Activated naive CD8-positive, alpha-beta T cell treated with anti-CD3 and anti-CD28 coated beads, Interleukin-2, amount 50 U/mL, for 24 hours (primary cell): Measurements from ENCODE around the gene HS2ST1.

Experiments
- ATAC-seq: fragments of 150-1000 bp; cut with Tn5 transposase; one replicate; pipeline ENCODE4 v1.10.0; 2021
- DNase-seq: peaks from one replicate; pipeline ENCODE4 v3.0.0; 2021
- H3K27ac Mint-ChIP-seq: one replicate; pipeline ENCODE4 v1.8.0; 2021; ENCODE audit warnings: mild to moderate bottlenecking, mixed read lengths
- H3K27me3 Mint-ChIP-seq: one replicate; pipeline ENCODE4 v1.8.0; 2021; ENCODE audit warnings: mixed read lengths
- H3K36me3 Mint-ChIP-seq: one replicate; pipeline ENCODE4 v1.8.0; 2021; ENCODE audit warnings: low read depth, mixed read lengths
- H3K4me1 Mint-ChIP-seq: one replicate; pipeline ENCODE4 v1.8.0; 2021; ENCODE audit warnings: mixed read lengths
- H3K4me3 Mint-ChIP-seq: one replicate; pipeline ENCODE4 v1.8.0; 2021; ENCODE audit warnings: mild to moderate bottlenecking, moderate library complexity, mixed read lengths
- H3K9me3 Mint-ChIP-seq: one replicate; pipeline ENCODE4 v1.8.0; 2021; ENCODE audit warnings: mixed read lengths

The HS2ST1 gene

DNA sequence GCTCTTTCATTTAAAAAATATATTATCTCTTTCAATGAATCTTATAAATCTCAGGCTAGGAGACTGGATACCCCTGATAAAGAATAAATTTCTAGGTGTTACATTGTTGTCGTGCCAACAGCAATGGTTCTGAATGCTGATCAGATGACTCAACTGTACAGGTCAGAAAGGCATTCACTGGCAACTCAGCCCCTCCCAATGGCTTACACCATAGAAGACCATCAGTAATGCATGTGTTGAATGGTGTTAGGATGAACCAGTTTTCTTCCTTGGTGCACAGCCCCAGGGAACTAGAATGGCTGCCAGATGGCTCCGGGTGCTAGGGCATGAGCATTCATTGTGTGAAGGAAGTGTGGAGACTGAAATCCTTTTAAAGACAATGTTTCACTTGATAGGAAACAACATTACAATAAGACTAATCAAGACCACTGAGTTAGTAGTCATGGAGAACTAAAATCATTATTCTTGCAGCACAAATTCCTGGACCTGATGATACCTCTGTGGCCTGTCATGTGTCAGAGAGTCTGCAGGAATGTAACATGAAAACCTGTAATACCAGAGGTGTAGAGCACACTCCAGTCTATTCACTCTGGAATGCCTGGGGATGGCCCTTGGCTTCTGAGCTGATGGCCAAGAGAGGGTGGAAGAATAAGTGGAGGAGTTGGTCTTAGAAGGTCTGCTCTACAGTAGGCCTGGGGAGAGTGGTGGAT lies 226.6 kb downstream of the HS2ST1 start:
- H3K9me3 Mint-ChIP-seq: no peaks in the 10 kb centered on the region
- no peak for ATAC-seq
- no peaks in the 10 kb centered on the region for H3K36me3 Mint-ChIP-seq
- peaks cover 12% of the 10 kb centered on the region for H3K27me3 Mint-ChIP-seq
- DNase-seq: no peak
- H3K4me3 Mint-ChIP-seq: no peak overlapping the region
- H3K27ac Mint-ChIP-seq: no peak overlapping the region
- H3K4me1 Mint-ChIP-seq: no peaks in the 10 kb centered on the region

DNA sequence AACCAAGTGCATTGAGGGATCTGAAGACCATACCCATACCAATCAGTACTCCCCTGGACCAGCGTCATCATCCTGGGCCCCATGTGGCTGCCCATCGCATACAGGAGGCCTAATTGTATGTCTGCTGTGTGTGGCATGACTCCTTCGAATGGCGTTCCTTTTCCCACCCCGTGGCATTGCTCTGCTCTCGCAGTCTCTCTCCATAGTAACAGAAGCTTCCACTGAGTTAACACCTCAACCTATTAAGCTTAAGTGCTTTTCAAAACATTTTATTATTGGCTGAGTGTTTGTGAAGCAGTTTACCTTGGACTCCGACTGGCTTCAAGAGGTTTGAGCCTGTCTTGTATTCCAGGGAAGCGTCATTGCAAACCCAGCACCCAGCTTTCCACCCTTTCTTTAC lies 227.1 kb downstream of the HS2ST1 start:
- no peak overlapping the region for H3K4me3 Mint-ChIP-seq
- H3K9me3 Mint-ChIP-seq: no peaks in the 10 kb centered on the region
- H3K27me3 Mint-ChIP-seq: peaks cover 13% of the 10 kb centered on the region
- H3K27ac Mint-ChIP-seq: no peak overlapping the region
- H3K36me3 Mint-ChIP-seq: no peaks in the 10 kb centered on the region
- DNase-seq (no peak), ATAC-seq (no peak)
- H3K4me1 Mint-ChIP-seq: no peaks in the 10 kb centered on the region

DNA sequence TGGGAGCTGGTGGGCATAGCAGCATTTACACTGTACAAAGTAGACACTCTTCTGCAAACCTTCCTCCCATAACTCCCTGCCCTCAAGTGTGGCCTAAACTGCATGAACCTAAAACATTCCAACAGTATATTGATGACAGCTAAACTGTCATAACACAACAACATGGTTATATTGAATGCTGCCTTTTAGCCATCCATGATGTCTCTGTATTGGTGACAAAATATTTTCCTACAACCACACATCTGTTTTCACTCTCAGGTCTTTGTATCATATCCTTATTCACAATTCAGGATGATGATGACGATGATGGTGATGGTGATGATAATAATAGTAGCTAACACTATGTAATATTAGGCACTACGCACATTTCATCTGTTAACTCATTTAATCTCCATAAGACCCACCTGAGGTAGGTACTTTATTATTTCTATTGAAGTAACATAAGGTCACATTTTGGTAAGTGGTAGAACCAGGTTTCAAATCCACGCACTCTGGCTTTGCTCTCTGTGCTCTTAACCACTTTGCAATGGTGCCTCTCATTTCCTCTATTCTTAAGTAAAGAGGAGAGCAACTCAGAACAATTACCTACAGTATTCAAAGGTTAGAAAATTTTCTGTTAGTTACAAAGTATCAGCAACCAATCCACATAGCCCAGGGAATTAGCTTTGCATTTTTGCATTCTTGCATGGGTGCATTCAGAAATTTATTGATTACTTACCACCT lies 229.1 kb downstream of the HS2ST1 start:
- peak; percentile 28 for ATAC-seq
- no peaks in the 10 kb centered on the region for H3K4me1 Mint-ChIP-seq
- no peak overlapping the region for H3K27ac Mint-ChIP-seq
- no peak for DNase-seq
- peaks cover 21% of the 10 kb centered on the region for H3K27me3 Mint-ChIP-seq
- H3K36me3 Mint-ChIP-seq: no peaks in the 10 kb centered on the region
- H3K9me3 Mint-ChIP-seq: no peaks in the 10 kb centered on the region
- no peak overlapping the region for H3K4me3 Mint-ChIP-seq

DNA sequence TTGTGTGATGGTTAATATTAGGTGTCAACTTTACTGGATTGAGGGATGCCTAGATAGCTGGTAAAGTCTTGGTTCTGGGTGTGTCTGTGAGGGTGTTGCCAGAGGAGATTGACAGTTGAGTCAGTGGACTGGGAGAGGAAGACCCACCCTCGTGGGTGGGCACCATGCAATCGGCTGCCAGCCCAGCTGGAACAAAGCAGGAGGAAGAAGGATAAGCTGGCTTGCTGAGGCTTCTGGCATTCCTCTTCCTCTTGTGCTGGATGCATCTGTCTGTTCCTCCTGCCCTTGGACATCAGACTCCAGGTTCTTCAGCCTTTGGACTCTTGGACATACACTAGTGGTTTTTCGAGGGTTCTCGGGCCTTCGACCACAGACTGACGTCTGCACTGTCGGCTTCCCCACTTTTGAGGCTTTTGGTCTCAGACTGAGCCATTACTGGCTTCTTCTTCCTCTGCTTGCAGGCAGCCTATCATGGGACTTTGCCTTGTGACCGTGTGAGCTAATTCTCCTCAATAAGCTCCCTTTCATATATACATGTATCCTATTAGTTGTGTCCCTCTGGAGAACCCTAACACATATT lies 230.0 kb downstream of the HS2ST1 start:
- Mint-ChIP-seq H3K27ac (no peak overlapping the region), H3K4me1 (no peaks in the 10 kb centered on the region), H3K4me3 (no peak overlapping the region), H3K9me3 (no peaks in the 10 kb centered on the region), H3K36me3 (no peaks in the 10 kb centered on the region), H3K27me3 (peaks cover 29% of the 10 kb centered on the region)
- ATAC-seq: no peak
- no peak for DNase-seq

DNA sequence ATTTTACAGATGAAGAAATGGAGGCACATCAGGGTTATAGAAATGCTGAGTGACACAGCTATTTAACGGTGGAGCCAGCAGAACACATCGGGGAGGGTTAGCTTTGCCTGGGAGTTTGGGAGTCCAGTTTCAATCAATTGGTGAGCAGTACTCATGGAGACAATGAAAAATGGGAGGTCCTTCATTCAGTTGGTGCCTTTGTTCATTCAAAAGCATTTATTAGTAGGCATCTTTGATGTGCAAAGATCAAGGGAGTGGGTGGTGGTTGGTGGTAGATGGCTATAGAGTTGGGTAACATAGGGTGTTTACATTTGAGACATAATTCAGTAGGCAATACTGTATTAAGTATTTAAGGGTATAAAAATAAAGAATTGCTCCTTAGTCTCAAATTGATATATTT lies 230.5 kb downstream of the HS2ST1 start:
- no peaks in the 10 kb centered on the region for H3K4me1 Mint-ChIP-seq
- no peak for ATAC-seq

DNA sequence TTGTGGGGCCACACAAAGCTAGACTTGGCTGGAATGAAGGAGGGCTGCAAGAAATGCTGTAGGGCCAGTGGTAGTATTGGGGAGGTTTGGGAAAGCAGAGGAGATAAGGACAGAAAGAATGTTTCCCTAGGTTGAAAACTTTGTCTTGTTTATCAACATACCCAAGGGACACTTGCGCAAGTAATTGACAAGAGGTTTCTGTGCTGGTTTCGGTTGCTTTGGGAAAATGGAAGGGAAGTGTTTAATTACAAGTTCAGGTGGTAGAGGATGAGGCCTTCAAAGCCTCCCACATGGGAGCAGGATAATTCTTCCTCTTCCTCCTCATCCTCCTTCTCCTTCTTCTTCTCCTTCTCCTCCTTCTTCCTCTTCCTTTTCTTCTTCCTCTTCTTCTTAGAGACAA lies 232.1 kb downstream of the HS2ST1 start:
- Mint-ChIP-seq H3K27ac (no peak overlapping the region), H3K4me1 (peaks cover 7% of the 10 kb centered on the region), H3K36me3 (no peaks in the 10 kb centered on the region), H3K27me3 (peaks cover 46% of the 10 kb centered on the region), H3K9me3 (no peaks in the 10 kb centered on the region), H3K4me3 (no peak overlapping the region)
- no peak for ATAC-seq
- no peak for DNase-seq

More for the DNA sequence above, 230.5 kb downstream of the HS2ST1 start:
- H3K4me3 Mint-ChIP-seq: no peak overlapping the region
- peaks cover 34% of the 10 kb centered on the region for H3K27me3 Mint-ChIP-seq
- DNase-seq: no peak
- H3K9me3 Mint-ChIP-seq: no peaks in the 10 kb centered on the region
- no peaks in the 10 kb centered on the region for H3K36me3 Mint-ChIP-seq
- no peak overlapping the region for H3K27ac Mint-ChIP-seq

DNA sequence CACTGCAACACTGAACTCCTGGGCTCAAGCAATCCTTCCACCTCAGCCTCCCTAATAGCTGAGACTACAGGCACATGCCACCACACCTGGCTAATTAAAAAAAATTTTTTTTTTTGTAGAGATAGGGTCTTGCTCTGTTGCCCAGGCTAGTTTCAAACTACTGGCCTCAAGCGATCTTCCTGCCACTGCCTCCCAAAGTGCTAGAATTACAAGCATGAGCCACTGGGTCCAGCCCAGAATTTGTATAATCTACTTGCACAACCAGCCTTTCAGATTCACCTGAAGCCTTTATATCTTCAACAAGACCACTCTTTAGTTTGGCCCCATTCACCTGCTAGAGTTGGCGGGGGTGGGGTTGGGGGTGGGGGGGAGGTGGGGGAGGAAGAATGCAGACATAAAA lies 232.6 kb downstream of the HS2ST1 start:
- no peak for DNase-seq
- Mint-ChIP-seq H3K27ac (no peak overlapping the region), H3K4me1 (peaks cover 12% of the 10 kb centered on the region), H3K4me3 (no peak overlapping the region), H3K27me3 (peaks cover 51% of the 10 kb centered on the region), H3K9me3 (no peaks in the 10 kb centered on the region), H3K36me3 (no peaks in the 10 kb centered on the region)
- ATAC-seq: no peak

DNA sequence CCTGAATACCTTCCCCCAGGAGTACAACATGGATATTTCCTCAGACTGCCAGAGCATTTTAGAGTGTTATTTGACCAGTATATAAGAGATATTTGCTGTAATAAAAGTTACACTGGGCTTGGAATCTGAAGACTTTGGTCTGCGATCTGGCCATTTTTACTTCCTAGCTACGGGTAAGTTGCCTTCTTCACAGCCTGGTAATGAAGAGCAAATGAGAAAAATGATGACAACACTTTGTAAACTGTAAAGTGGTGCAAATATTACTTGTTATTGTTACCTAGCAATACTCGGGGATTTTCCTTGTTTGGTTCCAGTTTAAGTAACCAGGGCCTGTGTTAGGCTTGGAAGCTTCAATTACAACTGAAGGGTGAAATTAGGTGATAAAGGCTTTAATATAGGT lies 233.4 kb downstream of the HS2ST1 start:
- no peaks in the 10 kb centered on the region for H3K9me3 Mint-ChIP-seq
- ATAC-seq (no peak), DNase-seq (no peak)
- H3K27ac Mint-ChIP-seq: no peak overlapping the region
- H3K4me1 Mint-ChIP-seq: peaks cover 20% of the 10 kb centered on the region
- H3K27me3 Mint-ChIP-seq: peaks cover 59% of the 10 kb centered on the region
- H3K36me3 Mint-ChIP-seq: no peaks in the 10 kb centered on the region
- H3K4me3 Mint-ChIP-seq: no peak overlapping the region

DNA sequence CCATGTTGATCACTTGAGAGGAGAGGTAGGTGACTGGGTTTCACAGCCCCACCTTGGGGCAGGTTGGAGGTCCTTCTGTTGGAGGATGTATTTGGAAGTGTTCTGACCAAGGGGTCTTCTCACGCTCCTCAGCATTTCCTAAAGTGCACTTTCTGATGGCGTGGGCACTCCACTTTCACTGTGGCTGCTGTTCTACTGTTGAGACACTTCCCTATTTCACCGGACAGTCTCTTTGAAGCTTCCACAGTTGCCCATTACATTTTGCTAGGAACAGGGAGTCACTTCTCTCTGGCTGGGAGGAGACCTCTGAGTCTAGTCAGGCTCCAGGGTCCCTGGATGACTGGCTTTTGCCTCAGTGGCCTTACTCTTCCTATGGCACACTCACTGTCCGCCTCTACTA lies 234.2 kb downstream of the HS2ST1 start:
- H3K27me3 Mint-ChIP-seq: peaks cover 61% of the 10 kb centered on the region
- H3K27ac Mint-ChIP-seq: no peak overlapping the region

DNA sequence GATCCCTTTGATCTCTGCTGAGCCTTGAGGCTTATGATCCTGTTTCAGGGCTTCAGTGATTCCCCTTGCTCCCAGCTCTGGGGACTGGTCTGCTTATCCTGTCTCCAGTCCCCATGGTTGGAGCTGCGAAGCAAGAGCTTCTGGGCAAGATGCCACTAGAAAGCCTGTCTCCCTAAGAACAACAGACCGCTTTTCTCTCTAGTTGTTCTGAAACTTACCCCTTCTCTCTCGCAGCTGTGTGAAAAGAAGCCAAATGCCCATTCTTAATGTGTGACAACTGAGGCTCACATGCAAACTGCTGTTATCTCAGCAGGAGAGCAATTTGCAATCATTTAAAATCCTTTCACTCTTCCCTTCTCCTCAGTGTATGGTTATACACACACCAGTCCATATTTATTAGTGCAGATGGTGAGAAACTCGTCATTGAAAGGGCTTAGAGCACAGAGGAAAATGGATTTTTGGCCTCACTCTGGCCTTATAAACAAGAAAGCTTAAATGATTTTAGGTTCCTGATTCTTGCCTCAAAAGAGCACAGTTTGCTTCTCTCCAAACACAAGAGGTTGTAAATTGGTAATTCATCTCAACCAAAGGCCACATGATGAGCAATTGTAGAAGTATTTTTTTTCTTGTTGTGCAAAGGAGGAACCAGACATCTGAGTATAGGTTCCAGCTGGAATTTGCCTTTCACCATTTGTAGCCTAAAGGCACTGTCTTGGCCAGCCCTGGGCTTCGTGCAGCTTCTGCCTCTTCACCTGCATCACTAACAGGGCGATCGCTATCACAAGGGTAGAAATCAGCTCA lies 235.0 kb downstream of the HS2ST1 start:
- Mint-ChIP-seq H3K4me1 (peaks cover 22% of the 10 kb centered on the region), H3K27me3 (peaks cover 67% of the 10 kb centered on the region), H3K27ac (no peak overlapping the region), H3K4me3 (no peak overlapping the region), H3K36me3 (no peaks in the 10 kb centered on the region), H3K9me3 (no peaks in the 10 kb centered on the region)
- ATAC-seq (no peak), DNase-seq (no peak)

More for the DNA sequence above, 234.2 kb downstream of the HS2ST1 start:
- H3K36me3 Mint-ChIP-seq: no peaks in the 10 kb centered on the region
- no peak for ATAC-seq
- H3K4me3 Mint-ChIP-seq: no peak overlapping the region
- peaks cover 22% of the 10 kb centered on the region for H3K4me1 Mint-ChIP-seq
- no peaks in the 10 kb centered on the region for H3K9me3 Mint-ChIP-seq
- DNase-seq: no peak

DNA sequence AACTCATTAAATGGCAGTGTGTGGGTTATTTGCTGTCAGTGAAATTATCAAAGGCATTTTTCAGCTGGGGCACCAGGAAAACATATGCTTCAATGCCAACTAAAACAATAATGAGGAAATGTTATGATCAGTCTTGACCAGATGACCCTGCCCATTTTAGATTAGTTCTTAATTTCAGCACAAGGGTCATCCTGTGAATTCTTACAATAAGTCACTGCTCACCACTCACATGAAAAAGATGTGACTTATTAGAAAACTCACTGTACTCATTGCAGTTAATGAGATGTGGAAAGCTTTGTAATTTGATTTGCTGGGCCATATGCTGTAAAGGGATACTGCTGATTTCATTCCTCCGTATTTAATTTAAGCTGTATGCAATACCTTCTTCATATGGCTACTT lies 235.7 kb downstream of the HS2ST1 start:
- H3K27me3 Mint-ChIP-seq: peaks cover 67% of the 10 kb centered on the region
- H3K4me3 Mint-ChIP-seq: no peak overlapping the region
- ATAC-seq (no peak), DNase-seq (no peak)
- peaks cover 22% of the 10 kb centered on the region for H3K4me1 Mint-ChIP-seq
- H3K27ac Mint-ChIP-seq: no peak overlapping the region
- H3K36me3 Mint-ChIP-seq: no peaks in the 10 kb centered on the region
- H3K9me3 Mint-ChIP-seq: no peaks in the 10 kb centered on the region

DNA sequence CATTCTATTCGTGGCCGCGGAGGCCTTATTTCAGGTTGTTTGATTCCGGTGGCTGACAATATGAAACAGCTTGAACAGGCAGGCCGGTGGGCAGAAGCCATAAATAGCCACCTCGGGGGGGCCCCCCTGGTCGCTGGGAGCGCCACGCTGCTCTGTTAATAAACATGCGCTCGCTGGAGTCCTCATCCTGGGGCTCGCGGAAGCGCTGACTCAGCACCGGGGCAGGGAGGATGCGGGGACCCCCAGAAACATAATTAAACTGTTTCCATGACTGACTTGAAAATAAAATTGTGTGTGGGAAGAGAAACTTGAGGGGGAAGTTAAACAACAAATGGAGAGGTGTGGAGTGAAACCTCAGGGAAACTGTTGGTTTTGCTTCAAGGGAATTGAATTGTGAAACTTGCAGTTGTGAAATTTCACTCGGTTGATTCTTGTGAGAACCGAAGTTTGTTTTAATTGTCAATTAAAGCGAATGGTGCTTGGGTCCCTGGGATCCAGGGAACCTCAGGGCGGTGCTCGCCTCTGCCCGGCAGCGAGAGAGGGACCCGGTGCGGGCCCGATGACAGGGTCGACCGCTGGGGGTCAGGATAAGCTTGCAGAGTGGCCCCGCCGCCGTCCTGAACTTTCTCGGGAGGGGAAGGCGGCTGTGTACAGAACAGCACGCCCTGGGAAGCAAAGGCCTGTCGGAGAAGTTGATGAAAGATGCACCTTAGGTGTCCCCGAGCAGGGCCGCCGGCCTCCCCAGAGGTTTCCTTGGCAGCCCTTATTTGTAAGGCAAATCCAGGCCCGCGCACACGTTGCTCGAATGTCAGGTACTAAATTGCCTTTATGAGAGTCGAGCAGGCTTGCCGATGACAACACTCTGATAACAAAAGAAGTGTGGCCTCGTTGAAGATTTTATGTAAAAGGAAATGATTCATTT lies 237.3 kb downstream of the HS2ST1 start:
- Mint-ChIP-seq H3K27me3 (peaks cover 65% of the 10 kb centered on the region), H3K4me3 (peak overlapping the region; percentile 77), H3K9me3 (no peaks in the 10 kb centered on the region), H3K36me3 (no peaks in the 10 kb centered on the region), H3K4me1 (peaks cover 22% of the 10 kb centered on the region), H3K27ac (peak overlapping the region; percentile 81)
- ATAC-seq: peak; percentile 87
- peak; percentile 72 for DNase-seq

DNA sequence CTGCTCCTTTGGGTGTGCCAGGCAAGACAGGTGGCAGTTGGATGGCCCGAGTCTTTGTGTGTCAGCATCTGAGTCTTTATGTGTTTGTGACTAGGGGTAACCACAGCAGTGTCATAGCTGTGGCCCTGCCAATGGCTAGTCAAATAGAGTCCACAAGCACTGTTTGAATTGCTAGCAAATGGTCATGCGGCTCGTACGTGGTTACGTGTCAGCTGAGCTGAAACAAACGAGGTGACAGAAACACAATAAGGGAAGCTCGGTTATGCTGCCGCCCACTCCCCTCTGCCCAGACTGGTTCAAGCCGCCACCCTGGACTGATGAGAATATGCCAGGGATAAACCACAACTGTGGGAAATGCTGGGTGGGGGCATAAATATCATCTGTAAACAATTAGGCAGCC lies 239.9 kb downstream of the HS2ST1 start:
- no peak for ATAC-seq
- DNase-seq: no peak
- Mint-ChIP-seq H3K4me1 (peaks cover 22% of the 10 kb centered on the region), H3K36me3 (no peaks in the 10 kb centered on the region), H3K27ac (no peak overlapping the region), H3K4me3 (no peak overlapping the region), H3K27me3 (peaks cover 51% of the 10 kb centered on the region), H3K9me3 (no peaks in the 10 kb centered on the region)

DNA sequence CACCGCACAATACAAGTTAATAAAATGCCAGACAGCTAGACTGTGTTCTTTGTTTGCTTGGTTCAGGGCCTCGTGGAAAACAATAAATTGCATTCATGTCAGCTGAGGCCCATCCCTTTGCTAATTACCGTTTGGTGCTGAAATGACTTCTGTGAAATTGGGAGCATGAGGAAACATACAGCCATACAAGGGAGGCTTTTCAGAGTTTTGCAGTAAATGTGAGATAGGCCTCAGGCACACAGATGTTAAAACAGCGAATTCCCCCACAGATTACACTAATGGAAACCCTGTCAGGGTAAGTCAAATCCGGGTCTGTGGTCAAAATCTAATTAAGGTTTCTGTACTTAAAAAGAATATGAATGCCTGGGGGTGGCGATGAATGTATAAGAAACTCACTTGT lies 240.7 kb downstream of the HS2ST1 start:
- ATAC-seq (no peak), DNase-seq (no peak)
- Mint-ChIP-seq H3K27me3 (peaks cover 44% of the 10 kb centered on the region), H3K4me1 (peaks cover 22% of the 10 kb centered on the region), H3K36me3 (no peaks in the 10 kb centered on the region), H3K4me3 (no peak overlapping the region), H3K9me3 (no peaks in the 10 kb centered on the region), H3K27ac (no peak overlapping the region)
